ENCODE results near the gene YAF2.

DNA sequence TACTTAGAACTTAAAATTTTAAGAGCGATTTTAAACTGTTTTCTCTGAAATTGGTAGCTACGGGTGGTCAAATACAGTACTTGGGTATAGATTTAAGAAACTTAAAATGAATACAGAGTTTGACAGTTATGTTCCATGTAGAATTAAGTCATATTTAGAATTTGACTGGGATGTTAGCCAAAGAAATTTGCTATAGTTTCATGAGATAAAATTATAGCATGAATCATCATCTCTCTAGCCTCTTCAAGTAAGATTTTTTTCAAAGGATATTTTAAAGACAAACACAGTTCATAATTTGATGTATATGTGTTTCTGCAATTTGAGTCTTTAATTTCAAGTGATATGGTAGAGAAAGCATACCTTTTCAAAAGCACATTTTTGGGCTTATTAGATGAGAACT, 46.8 kb upstream of the YAF2 start:
- no peak for TF ChIP-seq EZH2 (IDR thresholded peaks at IDR 0.05)
- no peak for TF ChIP-seq POLR2AphosphoS5 (IDR thresholded peaks at IDR 0.05; ENCODE audit: borderline replicate concordance, low read depth, low read length)
- TF ChIP-seq FOXP2 (optimal IDR thresholded peaks at IDR 0.05; ENCODE audit: control extremely low read depth, extremely low read length, insufficient read depth), result no peak
